ENCODE data around the gene GLI3.

The GLI3 gene

GRCh38 chr7:42011846-42012245, 225.2 kb downstream of the GLI3 start:
- TF ChIP-seq CTCF (IDR thresholded peaks at IDR 0.05; ENCODE audit: poor library complexity, severe bottlenecking), result no peak
- no peaks in the 10 kb centered on the region for H3K4me1 ChIP-seq (ENCODE audit: insufficient read depth, poor library complexity, severe bottlenecking)
- ATAC-seq (ENCODE audit: low read depth), result no peak
- H3K4me3 ChIP-seq (ENCODE audit: severe bottlenecking), result no peak overlapping the region
- H3K9me3 ChIP-seq (ENCODE audit: severe bottlenecking), result no peaks in the 10 kb centered on the region
- H3K27ac ChIP-seq (ENCODE audit: poor library complexity, severe bottlenecking), result no peak overlapping the region
- no peaks in the 10 kb centered on the region for H3K27me3 ChIP-seq (ENCODE audit: insufficient read depth, poor library complexity, severe bottlenecking)
- H3K36me3 ChIP-seq (ENCODE audit: low read depth), result peaks cover 10% of the 10 kb centered on the region; the same call in 1 of the 2 replicates
- DNase-seq (ENCODE audit: low spot score), result no peak

- Histone ChIP-seq H3K36me3 (ENCODE audit: low read depth) (peaks cover 10% of the 10 kb centered on the region; the same call in 1 of the 2 replicates), H3K27me3 (ENCODE audit: insufficient read depth, poor library complexity, severe bottlenecking) (no peaks in the 10 kb centered on the region), H3K27ac (ENCODE audit: poor library complexity, severe bottlenecking) (peak overlapping the region; percentile 7), H3K9me3 (ENCODE audit: severe bottlenecking) (no peaks in the 10 kb centered on the region), H3K4me3 (ENCODE audit: severe bottlenecking) (no peak overlapping the region), H3K4me1 (ENCODE audit: insufficient read depth, poor library complexity, severe bottlenecking) (no peaks in the 10 kb centered on the region)
- no peak for TF ChIP-seq CTCF (IDR thresholded peaks at IDR 0.05; ENCODE audit: poor library complexity, severe bottlenecking)
- ATAC-seq (ENCODE audit: low read depth) (peak; percentile 31; the same call in 1 of the 3 replicates), DNase-seq (ENCODE audit: low spot score) (no peak)
Measured at GRCh38 chr7:42010751-42011150, 226.3 kb downstream of the GLI3 start.

GRCh38 chr7:42006801-42007513, 230.1 kb downstream of the GLI3 start:
- ATAC-seq (ENCODE audit: low read depth), result no peak
- H3K27me3 ChIP-seq (ENCODE audit: insufficient read depth, poor library complexity, severe bottlenecking), result no peaks in the 10 kb centered on the region
- H3K4me3 ChIP-seq (ENCODE audit: severe bottlenecking), result no peak overlapping the region
- TF ChIP-seq CTCF (IDR thresholded peaks at IDR 0.05; ENCODE audit: poor library complexity, severe bottlenecking), result no peak
- DNase-seq (ENCODE audit: low spot score), result no peak
- no peak overlapping the region for H3K27ac ChIP-seq (ENCODE audit: poor library complexity, severe bottlenecking)
- no peaks in the 10 kb centered on the region for H3K4me1 ChIP-seq (ENCODE audit: insufficient read depth, poor library complexity, severe bottlenecking)
- no peaks in the 10 kb centered on the region for H3K9me3 ChIP-seq (ENCODE audit: severe bottlenecking)
- H3K36me3 ChIP-seq (ENCODE audit: low read depth), result no peaks in the 10 kb centered on the region; the same call in none of the 2 replicates

GRCh38 chr7:42002654-42003053, 234.4 kb downstream of the GLI3 start:
- no peaks in the 10 kb centered on the region; the same call in none of the 2 replicates for H3K36me3 ChIP-seq (ENCODE audit: low read depth)
- peaks cover 28% of the 10 kb centered on the region for H3K4me1 ChIP-seq (ENCODE audit: insufficient read depth, poor library complexity, severe bottlenecking)
- H3K27ac ChIP-seq (ENCODE audit: poor library complexity, severe bottlenecking), result no peak overlapping the region
- ATAC-seq (ENCODE audit: low read depth) (no peak), DNase-seq (ENCODE audit: low spot score) (no peak)
- H3K4me3 ChIP-seq (ENCODE audit: severe bottlenecking), result no peak overlapping the region
- TF ChIP-seq CTCF (IDR thresholded peaks at IDR 0.05; ENCODE audit: poor library complexity, severe bottlenecking), result no peak
- no peaks in the 10 kb centered on the region for H3K9me3 ChIP-seq (ENCODE audit: severe bottlenecking)
- H3K27me3 ChIP-seq (ENCODE audit: insufficient read depth, poor library complexity, severe bottlenecking), result no peaks in the 10 kb centered on the region

DNA sequence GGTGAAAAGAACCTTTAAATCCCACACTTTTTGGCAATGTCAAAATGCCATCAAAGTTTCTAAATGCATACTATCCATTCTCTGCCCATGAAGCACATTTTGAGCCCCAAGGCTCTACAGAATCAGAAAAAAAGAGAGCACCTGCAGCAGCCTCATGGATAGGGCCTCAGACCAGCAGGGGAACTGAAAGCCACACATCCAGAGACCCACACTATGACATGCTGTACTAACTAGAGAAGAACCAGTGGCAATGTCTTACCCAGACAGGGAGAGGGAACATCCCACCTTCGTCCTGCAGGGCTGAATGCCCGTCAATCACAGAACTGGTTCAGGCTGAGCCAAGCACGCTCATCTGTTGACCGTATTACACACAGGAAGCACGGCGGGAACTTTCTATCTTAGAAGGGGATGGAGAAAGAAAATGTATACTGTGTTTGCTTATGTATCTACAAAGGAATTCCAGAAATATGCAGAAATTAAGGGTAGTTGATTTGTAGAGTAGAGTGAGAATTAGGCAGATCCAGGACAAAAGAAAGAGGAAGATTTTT, 237.2 kb downstream of the GLI3 start:
- DNase-seq (ENCODE audit: low spot score), result no peak
- TF ChIP-seq CTCF (IDR thresholded peaks at IDR 0.05; ENCODE audit: poor library complexity, severe bottlenecking), result no peak
- no peak overlapping the region for H3K4me3 ChIP-seq (ENCODE audit: severe bottlenecking)
- H3K4me1 ChIP-seq (ENCODE audit: insufficient read depth, poor library complexity, severe bottlenecking), result peaks cover 49% of the 10 kb centered on the region
- no peaks in the 10 kb centered on the region; the same call in none of the 2 replicates for H3K36me3 ChIP-seq (ENCODE audit: low read depth)
- no peak for ATAC-seq (ENCODE audit: low read depth)
- H3K27me3 ChIP-seq (ENCODE audit: insufficient read depth, poor library complexity, severe bottlenecking), result no peaks in the 10 kb centered on the region
- no peaks in the 10 kb centered on the region for H3K9me3 ChIP-seq (ENCODE audit: severe bottlenecking)
- peak overlapping the region; percentile 100 for H3K27ac ChIP-seq (ENCODE audit: poor library complexity, severe bottlenecking)

Data from RWPE2 (cell line).